Measurements from ENCODE around the gene NUMB. TPM values are rescaled to one million over a fixed set of nuclear protein-coding genes. Genes with fewer than 3 reads are reported as not detected.

NUMB gene
- total and polyA plus RNA-seq, 2 of the 4 experiments (the other 2 are of a cell fraction) = 45.9 to 114 TPM

DNA sequence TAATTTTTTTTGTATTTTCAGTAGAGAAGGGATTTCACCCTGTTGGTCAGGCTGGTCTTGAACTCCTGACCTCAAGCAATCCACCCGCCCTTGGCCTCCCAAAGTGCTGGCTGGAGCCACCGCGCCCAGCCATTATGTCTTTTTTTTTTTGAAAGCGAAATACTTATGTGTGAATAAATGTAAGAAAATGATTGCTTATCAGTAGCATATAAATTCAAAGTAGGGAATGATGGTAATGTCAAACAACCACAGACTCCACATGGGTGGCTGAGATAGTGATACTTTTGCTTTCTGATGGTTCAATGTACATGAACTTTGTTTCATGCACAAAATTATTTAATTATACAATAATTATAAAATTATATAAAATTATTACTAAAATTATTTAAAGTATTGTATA, 145.2 kb downstream of the NUMB start:
- Histone ChIP-seq H3K79me1 (ENCODE audit: low read depth in 1 of 2, low read length in 2 of 2) (peaks cover 17 to 32% of the 10 kb centered on the region in 2 experiments; a peak in 3 of 4 replicates), H2AFZ (replicated peaks; ENCODE audit: low read length, poor library complexity) (no peak overlapping the region), H3K4me3 (ENCODE audit: insufficient read depth, low read depth, low read length) (no peak overlapping the region), H2BK5ac (ENCODE audit: low read depth, low read length, poor library complexity, severe bottlenecking) (no peak overlapping the region), H4K20me1 (ENCODE audit: insufficient read depth, low read length) (peaks cover 9% of the 10 kb centered on the region; the same call in 1 of the 2 replicates), H3K4me1 (ENCODE audit: control insufficient read depth, insufficient read depth, low read length) (peaks cover 5% of the 10 kb centered on the region; the same call in 1 of the 2 replicates), H3K9ac (ENCODE audit: low read depth, low read length) (no peak overlapping the region), H3K4ac (ENCODE audit: low read depth, low read length) (no peak overlapping the region), H3K27me3 (ENCODE audit: control insufficient read depth, insufficient read depth, low read length) (no peaks in the 10 kb centered on the region), H3K18ac (ENCODE audit: low read depth, low read length) (no peak overlapping the region), H3K4me2 (ENCODE audit: low read depth, low read length) (no peak overlapping the region), H2BK20ac (ENCODE audit: low read depth, low read length) (no peak overlapping the region), H2BK15ac (ENCODE audit: low read depth, low read length) (no peak overlapping the region), H3K23ac (ENCODE audit: low read depth, low read length) (no peak overlapping the region), H3K27ac (ENCODE audit: insufficient read depth, low read length) (no peak overlapping the region), H3K36me3 (ENCODE audit: control insufficient read depth, insufficient read depth, low read length) (no peaks in the 10 kb centered on the region), H2AK5ac (ENCODE audit: low read depth, low read length) (no peak overlapping the region), H3K14ac (replicated peaks; ENCODE audit: low read depth, low read length) (no peak overlapping the region), H4K91ac (ENCODE audit: insufficient read depth, low read depth, low read length) (no peak overlapping the region), H3K9me3 (ENCODE audit: control insufficient read depth, insufficient read depth, low read length) (no peaks in the 10 kb centered on the region), H2BK120ac (ENCODE audit: low read depth, low read length) (no peak overlapping the region), H3K56ac (ENCODE audit: extremely low read depth, insufficient read depth, low read length) (no peak overlapping the region), H4K8ac (ENCODE audit: low read depth in 2 of 2, low read length in 2 of 2) (no peak overlapping the region), H3K9me1 (ENCODE audit: insufficient read depth, low read length) (peaks cover 3% of the 10 kb centered on the region; the same call in 1 of the 2 replicates), H4K5ac (ENCODE audit: low read depth, low read length) (no peak overlapping the region), H2AK9ac (replicated peaks; ENCODE audit: low read depth, low read length, poor library complexity) (no peak overlapping the region)
- no CpG with 5 or more reads among the region's 4 CpGs for WGBS, 2 experiments (ENCODE audit: extremely low coverage in 2 of 2, insufficient read length in 1 of 2)
- dilution Hi-C loops (cut with HindIII; ENCODE audit: low sequenced_read_pairs, unreplicated experiment) (no loop called here), in situ Hi-C loops (cut with MboI; ENCODE audit: low sequenced_read_pairs) (no loop called here), intact Hi-C loops (cut with micrococcal nuclease) (no loop called here)
- ChIA-PET CTCF (interaction anchor here (0.6 kb wide), 1 partner anchor 9 kb away, joined by 4 read pairs; no protein-coding TSS in a partner anchor), POLR2A (ENCODE audit: unreplicated experiment) (no interaction called here)
- ATAC-seq (ENCODE audit: low read depth) (no peak), DNase-seq (no peak)
- TF ChIP-seq NFE2L2 (IDR thresholded peaks at IDR 0.05; ENCODE audit: low read depth, low read length) (no peak), MAZ (IDR thresholded peaks at IDR 0.05; ENCODE audit: borderline replicate concordance, low read depth, low read length) (no peak), RCOR1 (IDR thresholded peaks at IDR 0.05; ENCODE audit: insufficient replicate concordance, low read length) (no peak), POLR2A (IDR thresholded peaks at IDR 0.05; ENCODE audit: low read depth, low read length) (no peak), BHLHE40 (IDR thresholded peaks at IDR 0.05; ENCODE audit: low read depth, low read length) (no peak), CHD1 (IDR thresholded peaks at IDR 0.05; ENCODE audit: low read depth, low read length) (no peak), FOS (IDR thresholded peaks at IDR 0.05; ENCODE audit: low read depth, low read length) (no peak), MXI1 (IDR thresholded peaks at IDR 0.05; ENCODE audit: borderline replicate concordance, low read depth, low read length) (no peak), CEBPB (IDR thresholded peaks at IDR 0.05; ENCODE audit: low read depth, low read length) (no peak), MAFK (IDR thresholded peaks at IDR 0.05; ENCODE audit: low read depth, low read length) (no peak), SMC3 (IDR thresholded peaks at IDR 0.05; ENCODE audit: low read depth, low read length) (no peak), RAD21 (IDR thresholded peaks at IDR 0.05; ENCODE audit: low read length) (no peak), RFX5 (IDR thresholded peaks at IDR 0.05; ENCODE audit: low read depth, low read length) (no peak)
- TF ChIP-seq, protein P1, sequence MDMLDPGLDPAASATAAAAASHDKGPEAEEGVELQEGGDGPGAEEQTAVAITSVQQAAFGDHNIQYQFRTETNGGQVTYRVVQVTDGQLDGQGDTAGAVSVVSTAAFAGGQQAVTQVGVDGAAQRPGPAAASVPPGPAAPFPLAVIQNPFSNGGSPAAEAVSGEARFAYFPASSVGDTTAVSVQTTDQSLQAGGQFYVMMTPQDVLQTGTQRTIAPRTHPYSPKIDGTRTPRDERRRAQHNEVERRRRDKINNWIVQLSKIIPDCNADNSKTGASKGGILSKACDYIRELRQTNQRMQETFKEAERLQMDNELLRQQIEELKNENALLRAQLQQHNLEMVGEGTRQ (IDR thresholded peaks at IDR 0.05; ENCODE audit: low read depth, low read length) = no peak
- TF ChIP-seq, protein P2, sequence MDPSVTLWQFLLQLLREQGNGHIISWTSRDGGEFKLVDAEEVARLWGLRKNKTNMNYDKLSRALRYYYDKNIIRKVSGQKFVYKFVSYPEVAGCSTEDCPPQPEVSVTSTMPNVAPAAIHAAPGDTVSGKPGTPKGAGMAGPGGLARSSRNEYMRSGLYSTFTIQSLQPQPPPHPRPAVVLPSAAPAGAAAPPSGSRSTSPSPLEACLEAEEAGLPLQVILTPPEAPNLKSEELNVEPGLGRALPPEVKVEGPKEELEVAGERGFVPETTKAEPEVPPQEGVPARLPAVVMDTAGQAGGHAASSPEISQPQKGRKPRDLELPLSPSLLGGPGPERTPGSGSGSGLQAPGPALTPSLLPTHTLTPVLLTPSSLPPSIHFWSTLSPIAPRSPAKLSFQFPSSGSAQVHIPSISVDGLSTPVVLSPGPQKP (IDR thresholded peaks at IDR 0.05; ENCODE audit: borderline replicate concordance, low read depth, low read length) = no peak
- TF ChIP-seq, protein P3, sequence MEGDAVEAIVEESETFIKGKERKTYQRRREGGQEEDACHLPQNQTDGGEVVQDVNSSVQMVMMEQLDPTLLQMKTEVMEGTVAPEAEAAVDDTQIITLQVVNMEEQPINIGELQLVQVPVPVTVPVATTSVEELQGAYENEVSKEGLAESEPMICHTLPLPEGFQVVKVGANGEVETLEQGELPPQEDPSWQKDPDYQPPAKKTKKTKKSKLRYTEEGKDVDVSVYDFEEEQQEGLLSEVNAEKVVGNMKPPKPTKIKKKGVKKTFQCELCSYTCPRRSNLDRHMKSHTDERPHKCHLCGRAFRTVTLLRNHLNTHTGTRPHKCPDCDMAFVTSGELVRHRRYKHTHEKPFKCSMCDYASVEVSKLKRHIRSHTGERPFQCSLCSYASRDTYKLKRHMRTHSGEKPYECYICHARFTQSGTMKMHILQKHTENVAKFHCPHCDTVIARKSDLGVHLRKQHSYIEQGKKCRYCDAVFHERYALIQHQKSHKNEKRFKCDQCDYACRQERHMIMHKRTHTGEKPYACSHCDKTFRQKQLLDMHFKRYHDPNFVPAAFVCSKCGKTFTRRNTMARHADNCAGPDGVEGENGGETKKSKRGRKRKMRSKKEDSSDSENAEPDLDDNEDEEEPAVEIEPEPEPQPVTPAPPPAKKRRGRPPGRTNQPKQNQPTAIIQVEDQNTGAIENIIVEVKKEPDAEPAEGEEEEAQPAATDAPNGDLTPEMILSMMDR (conservative IDR thresholded peaks at IDR 0.05; ENCODE audit: low read depth, low read length) = no peak
- BruUV-seq (replicated peaks) = no TSS peak

All from IMR-90 (cell line).